Head of caudate nucleus (tissue), 42 donors: ENCODE results near the gene TXNDC15.
"Not testable (repeated sequence)": the region's sequence is repeated elsewhere in the genome, so short reads cannot be mapped to it uniquely, and the experiment has no call there.

Experiments
- DNase-seq, 42 donors: peaks; one replicate each; pipeline versions ENCODE4 v3.0.0 to v3.0.0-alpha.2; 2020 to 2021; ENCODE audit warnings: mixed read lengths in 7 of 42
- intact Hi-C: fragments of 100-400 bp; cut with DNase I; formaldehyde crosslinking; loops from one replicate; pipeline ENCODE4 v1.15.0; 2022

Gene TXNDC15

DNA sequence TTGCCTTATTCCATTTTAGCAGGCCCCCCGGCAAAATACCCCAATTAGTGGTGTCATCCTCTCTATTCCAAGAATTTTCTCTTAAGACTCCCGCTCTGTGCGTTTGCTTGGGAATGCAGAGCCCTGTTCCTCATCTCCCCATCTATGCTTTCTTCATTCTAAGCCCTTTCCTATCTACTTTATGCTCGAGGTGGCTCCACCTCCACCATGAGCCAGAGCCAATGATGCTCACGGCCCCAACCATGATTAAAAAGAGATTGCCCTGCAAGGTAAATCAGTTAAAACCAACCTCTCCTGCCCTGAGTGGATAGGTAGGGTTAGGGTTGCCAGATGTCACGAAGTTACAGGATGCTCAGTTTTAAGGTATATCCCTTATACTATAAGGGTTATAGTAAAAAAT, 677 bp upstream of the TXNDC15 start:
- intact Hi-C loops = loop anchor here (10.0 kb wide), 1 partner anchor 349 kb away; the partner anchor contains the start of gene JADE2
- DNase-seq = peak in 31 of 42 donors; percentile 8 to 75 (median 46)

DNA sequence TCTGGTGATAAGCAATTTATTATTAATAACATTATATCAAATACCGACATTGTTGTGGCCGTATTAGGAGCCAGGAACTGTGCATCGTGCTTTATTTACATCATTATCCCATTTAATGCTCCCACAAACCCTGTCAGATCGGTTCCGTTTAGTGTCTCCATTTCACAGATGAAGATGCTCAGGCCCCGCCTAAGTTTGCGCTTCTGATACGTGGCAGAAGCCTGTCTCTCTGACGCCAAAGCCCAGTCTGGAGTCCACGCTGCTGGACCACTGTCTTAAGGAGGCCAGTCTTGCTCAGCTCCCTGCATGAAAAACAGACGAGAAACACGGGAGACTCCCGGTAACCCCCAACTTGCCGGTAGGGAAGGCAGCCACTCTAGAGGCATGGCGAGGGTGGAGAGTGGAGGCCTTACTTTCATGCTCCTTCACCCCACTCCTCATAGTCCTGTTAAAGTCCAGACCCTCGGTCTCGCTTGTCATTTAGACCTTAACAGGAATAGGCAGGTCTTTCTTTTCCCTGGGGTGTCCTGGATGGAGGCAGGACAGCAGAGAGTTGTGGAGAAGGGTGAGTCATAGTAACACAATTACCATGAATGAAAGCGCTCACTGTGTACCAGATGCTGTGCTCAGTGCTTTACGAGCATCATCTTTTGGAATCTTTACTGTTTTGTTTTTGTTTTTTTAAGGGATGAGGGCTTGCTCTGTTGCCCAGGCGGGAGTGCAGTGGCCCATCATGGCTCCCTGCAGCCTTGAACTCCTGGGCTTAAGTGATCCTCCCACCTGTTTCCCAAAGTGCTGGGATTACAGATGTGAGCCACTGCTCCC, 872 bp downstream of the TXNDC15 start:
- intact Hi-C loops = loop anchor here (2.0 to 10.0 kb wide), 2 partner anchors 28 to 350 kb away; partner anchors contain the start of gene JADE2
- DNase-seq = peak; percentile 45 to 86 (median 69)

DNA sequence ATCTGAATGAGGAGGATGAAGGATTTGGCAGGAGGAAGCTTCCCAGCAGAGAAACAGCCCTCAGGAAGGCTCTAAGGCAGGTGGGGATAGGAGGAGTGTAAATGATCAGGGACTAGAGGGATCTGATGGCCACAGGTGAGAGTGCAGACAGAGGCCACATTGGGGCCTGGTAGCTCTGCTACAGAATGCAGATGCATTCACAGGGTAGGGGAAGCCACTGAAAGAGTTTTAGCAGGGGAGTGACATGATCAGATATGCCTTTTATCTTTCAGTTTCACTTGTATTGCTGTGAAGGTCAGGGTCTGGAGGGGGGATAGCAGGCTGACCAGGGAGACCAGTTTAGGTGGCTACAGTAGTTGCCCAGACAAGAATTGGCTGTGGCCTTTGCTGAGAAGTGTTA, 3.0 kb downstream of the TXNDC15 start:
- intact Hi-C loops = loop anchor here (2.0 to 10.0 kb wide), 2 partner anchors 28 to 352 kb away; partner anchors contain the start of genes JADE2 and PCBD2
- DNase-seq = no peak

GRCh38 chr5:134878403-134878802, 4.2 kb downstream of the TXNDC15 start:
- no peak for DNase-seq

GRCh38 chr5:134879456-134879855, 5.3 kb downstream of the TXNDC15 start:
- intact Hi-C loops = loop anchor here (10.0 kb wide), 1 partner anchor 355 kb away; the partner anchor contains the start of gene JADE2

More at GRCh38 chr5:134878403-134878802, 4.2 kb downstream of the TXNDC15 start:
- intact Hi-C loops = loop anchor here (10.0 kb wide), 1 partner anchor 354 kb away; the partner anchor contains the start of gene JADE2

DNA sequence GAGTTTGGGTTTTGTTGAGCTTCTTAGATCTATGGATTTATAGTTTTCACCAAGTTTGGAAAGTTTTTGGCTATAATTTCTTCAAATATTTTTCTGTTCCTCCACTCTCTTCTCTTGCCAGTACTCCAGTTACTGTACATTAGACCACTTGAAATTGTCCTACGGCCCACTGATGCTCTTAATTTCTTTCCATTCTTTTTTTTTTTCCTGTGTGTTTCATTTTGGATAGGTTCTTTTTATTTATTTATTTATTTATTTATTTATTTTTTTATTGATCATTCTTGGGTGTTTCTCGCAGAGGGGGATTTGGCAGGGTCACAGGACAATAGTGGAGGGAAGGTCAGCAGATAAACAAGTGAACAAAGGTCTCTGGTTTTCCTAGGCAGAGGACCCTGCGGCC, 6.8 kb downstream of the TXNDC15 start:
- intact Hi-C loops, DNase-seq: not testable (repeated sequence)

More at GRCh38 chr5:134879456-134879855, 5.3 kb downstream of the TXNDC15 start:
- no peak for DNase-seq

DNA sequence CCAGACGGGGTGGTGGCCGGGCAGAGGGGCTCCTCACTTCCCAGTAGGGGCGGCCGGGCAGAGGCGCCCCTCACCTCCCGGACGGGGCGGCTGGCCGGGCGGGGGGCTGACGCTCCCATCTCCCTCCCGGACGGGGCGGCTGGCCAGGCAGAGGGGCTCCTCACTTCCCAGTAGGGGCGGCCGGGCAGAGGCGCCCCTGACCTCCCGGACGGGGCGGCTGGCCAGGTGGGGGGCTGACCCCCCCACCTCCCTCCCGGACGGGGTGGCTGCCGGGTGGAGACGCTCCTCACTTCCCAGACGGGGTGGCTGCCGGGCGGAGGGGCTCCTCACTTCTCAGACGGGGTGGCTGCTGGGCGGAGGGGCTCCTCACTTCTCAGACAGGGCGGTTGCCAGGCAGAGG, 7.5 kb downstream of the TXNDC15 start:
- intact Hi-C loops, DNase-seq: not testable (repeated sequence)

DNA sequence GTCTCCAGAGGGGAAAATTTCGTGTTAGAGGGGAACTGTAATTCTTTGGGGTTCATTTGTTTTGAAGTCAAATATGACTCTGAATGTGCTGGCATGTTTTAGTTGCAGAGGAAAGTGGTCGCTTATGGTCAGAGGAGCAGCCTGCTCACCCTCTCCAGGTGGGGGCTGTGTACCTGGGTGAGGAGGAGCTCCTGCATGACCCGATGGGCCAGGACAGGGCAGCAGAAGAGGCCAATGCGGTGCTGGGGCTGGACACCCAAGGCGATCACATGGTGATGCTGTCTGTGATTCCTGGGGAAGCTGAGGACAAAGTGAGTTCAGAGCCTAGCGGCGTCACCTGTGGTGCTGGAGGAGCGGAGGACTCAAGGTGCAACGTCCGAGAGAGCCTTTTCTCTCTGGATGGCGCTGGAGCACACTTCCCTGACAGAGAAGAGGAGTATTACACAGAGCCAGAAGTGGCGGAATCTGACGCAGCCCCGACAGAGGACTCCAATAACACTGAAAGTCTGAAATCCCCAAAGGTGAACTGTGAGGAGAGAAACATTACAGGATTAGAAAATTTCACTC, 13.5 kb downstream of the TXNDC15 start:
- intact Hi-C loops = no loop called here
- no peak for DNase-seq

- no peak for DNase-seq
These were observed 15.2 kb downstream of the TXNDC15 start for GRCh38 chr5:134889335-134889734.

GRCh38 chr5:134891473-134891872, 17.3 kb downstream of the TXNDC15 start:
- intact Hi-C loops = no loop called here

More at GRCh38 chr5:134889335-134889734, 15.2 kb downstream of the TXNDC15 start:
- intact Hi-C loops = no loop called here

GRCh38 chr5:134892282-134892681, 18.1 kb downstream of the TXNDC15 start:
- no peak for DNase-seq
- intact Hi-C loops = no loop called here

More at GRCh38 chr5:134891473-134891872, 17.3 kb downstream of the TXNDC15 start:
- DNase-seq = no peak

- intact Hi-C loops = no loop called here
These were observed 18.8 kb downstream of the TXNDC15 start for GRCh38 chr5:134892926-134893325.

DNA sequence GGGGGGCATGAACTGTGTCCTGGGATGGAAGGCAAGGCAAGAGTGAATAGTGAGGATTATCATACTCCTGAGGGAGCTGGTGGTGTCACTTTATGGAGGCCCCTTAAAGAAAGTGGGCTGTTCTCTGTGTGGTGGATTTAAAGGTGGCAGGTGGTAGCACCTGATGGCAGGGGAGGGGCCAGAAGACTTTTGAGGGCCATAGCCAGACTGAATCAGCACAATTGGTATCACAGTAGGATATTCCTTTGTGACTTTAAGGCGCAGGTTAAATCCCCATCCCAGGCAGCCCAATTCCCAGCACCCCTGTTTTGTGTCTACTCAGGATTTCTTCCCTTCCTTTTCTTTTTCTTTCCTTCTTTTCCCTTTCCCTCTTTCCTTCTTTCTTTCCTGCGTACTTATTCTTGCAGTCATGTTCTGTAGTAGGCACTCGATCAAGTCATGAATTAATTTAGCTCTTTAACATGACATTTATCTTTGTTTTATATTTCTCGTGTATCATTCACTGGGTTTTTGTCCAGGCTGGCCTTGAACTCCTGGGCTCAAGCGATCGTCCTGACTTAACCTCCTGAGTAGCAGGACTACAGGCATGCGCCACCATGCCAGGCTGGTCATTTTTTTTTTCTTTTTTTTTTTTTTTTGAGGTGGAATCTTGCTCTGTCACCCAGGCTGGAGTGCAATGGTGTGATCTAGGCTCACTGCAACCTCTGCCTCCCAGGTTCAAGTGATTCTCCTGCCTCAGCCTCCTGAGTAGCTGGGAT, 19.8 kb downstream of the TXNDC15 start:
- DNase-seq = no peak
- intact Hi-C loops = no loop called here

More at GRCh38 chr5:134892926-134893325, 18.8 kb downstream of the TXNDC15 start:
- DNase-seq = no peak

DNA sequence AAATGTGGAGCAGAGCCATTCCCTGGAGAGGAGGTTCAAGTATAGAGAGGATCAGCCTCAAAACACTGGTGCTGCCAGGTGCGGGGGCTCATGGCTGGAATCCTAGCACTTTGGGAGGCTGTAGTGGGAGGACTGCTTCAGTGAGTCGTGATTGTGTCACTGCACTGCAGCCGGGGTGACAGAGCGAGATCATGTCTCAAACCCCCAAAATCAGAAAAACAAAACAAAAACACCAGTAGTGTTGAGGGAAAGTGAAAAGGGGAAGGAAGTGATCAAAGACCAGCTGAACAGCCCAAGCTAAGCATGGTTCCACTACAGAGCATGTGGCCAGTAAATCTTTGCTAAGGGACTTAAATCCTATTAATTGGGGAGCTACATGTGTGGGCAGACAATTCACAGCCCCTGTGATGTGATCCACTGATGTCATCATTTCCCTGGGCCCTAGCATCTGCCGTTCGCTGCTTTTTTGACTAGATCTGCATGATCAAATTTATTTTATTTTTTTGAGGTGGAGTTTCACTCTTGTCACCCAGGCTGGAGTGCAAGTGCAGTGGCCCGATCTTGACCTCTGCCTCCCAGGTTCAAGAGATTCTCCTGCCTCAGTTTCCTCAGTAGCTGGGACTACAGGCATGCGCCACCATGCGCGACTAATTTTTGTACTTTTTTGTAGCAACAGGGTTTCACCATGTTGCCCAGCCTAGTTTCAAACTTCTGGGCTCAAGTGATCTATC, 28.1 kb downstream of the TXNDC15 start:
- intact Hi-C loops = no loop called here
- peak in 13 of 42 donors; percentile 12 to 51 (median 25) for DNase-seq

- peak; percentile 66 to 95 (median 90) for DNase-seq
- intact Hi-C loops = loop anchor here (2.0 to 5.0 kb wide), 3 partner anchors 28 to 167 kb away; partner anchors contain the start of genes C5orf24 and CAMLG
These were observed 30.6 kb downstream of the TXNDC15 start, which contains the start of gene PCBD2 for GRCh38 chr5:134904610-134905245. PCBD2 (plus strand) TSS chr5:134905131; CDS start chr5:134905140, 9 bp downstream.

DNA sequence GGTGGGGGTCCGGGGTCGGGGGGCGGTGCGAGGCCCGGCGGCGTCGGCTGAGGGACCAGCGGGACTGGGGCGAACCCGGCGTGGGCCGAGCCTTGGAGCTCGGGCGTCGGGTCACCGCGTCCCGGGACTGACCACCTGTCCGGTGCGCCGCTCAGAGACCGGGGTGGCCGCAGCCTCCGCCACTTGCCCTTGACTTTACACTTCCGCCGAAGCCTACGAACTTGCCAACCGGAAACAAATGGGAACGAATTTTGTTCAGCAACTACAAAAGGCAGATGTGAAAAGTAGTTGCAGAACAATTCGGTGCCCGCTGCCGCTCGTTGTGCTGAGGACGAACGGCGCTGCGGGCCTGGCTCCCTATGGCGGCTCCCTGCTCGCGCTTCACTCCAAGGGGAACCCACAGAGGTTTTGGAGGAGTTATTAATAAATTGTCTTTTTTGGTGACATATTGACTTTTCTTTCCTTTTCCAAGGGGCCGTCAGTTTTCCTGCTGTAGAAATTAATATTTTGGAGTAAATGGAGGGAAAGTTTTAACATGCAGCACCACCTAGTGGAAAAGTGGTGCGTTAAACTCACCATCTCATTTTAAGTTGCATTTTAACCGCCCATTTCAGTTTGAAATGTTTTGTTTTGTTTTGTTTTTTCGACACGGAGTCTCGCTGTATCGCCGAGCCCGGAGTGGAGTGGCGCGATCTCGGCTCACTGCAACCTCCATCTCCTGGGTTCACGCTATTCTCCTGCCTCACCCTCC, 31.2 kb downstream of the TXNDC15 start:
- DNase-seq = peak in 41 of 42 donors; percentile 14 to 81 (median 59)
- intact Hi-C loops = loop anchor here (2.0 to 5.0 kb wide), 3 partner anchors 29 to 168 kb away; partner anchors contain the start of genes C5orf24 and CAMLG

DNA sequence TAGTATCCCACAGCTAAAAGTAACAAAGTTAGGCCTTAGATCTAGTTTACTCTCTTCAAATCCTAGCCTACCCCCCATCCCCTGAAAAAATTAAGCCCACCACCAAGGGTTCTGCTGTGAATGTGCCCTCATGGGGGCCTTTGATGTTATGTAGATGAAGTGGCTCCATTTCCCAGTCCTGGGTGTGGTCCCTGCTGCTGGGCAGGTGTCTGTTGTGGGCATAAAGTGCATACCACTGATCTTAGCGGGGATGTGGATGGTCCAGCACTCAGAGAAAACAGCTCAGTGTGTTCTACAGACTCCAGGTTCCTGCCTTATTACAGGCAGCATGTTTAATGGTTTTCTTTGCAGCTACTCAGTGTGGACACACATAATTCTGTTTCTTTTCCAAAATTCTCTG, 32.6 kb downstream of the TXNDC15 start:
- intact Hi-C loops = loop anchor here (5.0 kb wide), 2 partner anchors 60 to 170 kb away; partner anchors contain the start of genes C5orf24 and CAMLG
- no peak for DNase-seq
